Esophagus squamous epithelium (tissue), 4 donors: ENCODE measurements around the gene SVOPL.

ENCODE experiments used
- CTCF ChIP-seq, 6 experiments: fragments of 450-650 bp in 4 of 6; fragments of 200-600 bp in 2 of 6; sonication (generic) in 2 of 6; IDR thresholded peaks; one replicate each; pipeline ENCODE4 v1.5.1; 2016 to 2019; ENCODE audit warnings: antibody characterized with exemption in 6 of 6, mild to moderate bottlenecking in 4 of 6, moderate library complexity in 4 of 6
- POLR2A ChIP-seq, 4 donors: fragments of 450-650 bp; IDR thresholded peaks; one replicate each; pipeline ENCODE4 v1.6.1; 2017; ENCODE audit warnings: antibody characterized with exemption in 4 of 4, mild to moderate bottlenecking in 4 of 4, moderate library complexity in 3 of 4

DNA sequence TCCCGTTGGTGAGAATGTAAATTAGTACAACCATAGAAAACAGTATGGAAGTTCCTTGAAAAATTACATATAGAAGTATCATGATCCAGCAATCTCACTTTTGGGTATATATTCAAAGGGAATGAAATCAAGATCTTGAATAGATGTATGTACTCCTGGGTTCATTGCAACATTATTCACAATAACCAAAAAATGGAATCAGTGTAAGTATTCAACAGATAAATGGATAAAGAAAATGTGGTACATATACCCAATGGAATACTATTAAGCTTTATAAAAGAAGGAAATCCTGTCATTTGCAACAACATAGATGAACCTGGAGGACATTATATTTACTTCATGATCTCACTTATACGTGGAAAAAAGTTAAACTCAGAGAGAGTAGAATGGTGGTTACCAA lies 154.3 kb downstream of the SVOPL start:
- TF ChIP-seq CTCF (IDR thresholded peaks at IDR 0.05) (no peak), POLR2A (IDR thresholded peaks at IDR 0.05) (no peak)
